GM18502 (cell line): ENCODE measurements around the gene POU3F3.

ENCODE experiments used
- ATAC-seq: cut with Tn5 transposase; IDR thresholded peaks from one replicate; pipeline ENCODE4 v1.9.1; 2021; ENCODE audit warnings: mild to moderate bottlenecking; ENCODE audit not compliant: unreplicated experiment, poor library complexity

POU3F3 gene

DNA sequence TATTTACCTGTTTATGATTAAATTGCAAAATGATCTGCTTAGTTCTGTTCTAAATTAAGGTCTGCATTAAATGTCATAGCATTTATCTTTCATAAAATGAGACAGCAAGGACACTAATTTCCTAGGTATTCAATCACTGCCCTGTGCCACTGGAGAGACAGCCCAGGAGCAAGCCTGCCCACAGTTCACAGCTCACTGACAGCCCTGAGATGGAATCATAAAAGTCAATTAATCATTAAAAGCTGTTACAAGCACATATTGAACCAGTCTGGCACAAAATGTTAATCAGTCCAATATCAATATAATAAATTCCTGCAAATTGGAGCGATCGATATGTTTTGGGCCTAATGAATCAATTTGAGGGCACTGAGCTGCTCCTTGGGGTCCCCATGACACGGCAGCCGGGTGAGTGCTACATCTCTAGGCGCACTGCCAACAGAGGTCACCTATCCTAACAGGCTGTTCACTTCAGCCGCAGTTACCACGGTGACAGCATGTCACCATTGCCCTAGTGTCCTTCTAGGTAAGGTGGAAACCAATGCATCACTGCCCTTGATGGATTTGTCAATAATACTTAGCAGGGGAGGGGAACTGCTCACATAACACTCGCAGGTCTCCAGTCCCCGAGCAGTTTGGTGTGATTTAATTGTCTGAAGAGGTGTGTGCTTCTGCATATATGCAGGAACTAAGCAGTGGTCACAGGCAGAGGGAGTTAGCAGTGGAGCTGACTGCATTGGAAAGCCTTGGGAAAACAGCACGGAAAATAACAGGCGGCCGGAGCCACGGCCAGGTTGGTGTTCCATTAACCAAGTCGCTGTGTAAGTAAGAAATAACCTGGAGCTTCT, 47.3 kb downstream of the POU3F3 start:
- no peak for ATAC-seq

DNA sequence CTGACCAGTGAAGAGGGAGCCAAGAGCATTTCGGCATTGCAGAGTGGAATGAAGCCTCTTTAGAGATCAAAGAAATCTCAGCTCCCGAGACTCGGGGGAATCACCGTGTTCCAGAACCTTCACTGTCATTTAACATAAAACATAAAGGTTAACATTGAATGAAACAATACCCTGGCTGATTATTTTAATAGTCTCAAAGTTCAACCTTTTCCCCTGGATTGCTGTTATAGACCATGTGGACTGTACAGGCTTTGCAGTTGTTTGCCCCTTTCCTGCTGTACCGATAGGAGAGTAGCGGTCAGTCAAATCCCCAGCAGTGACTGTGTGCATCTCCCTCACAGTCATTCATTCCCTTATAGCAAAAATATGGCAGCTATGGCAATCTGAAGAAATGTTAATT, 48.4 kb downstream of the POU3F3 start:
- ATAC-seq: no peak
